ENCODE results near the gene CD2BP2. TPM values are rescaled to one million over a fixed set of nuclear protein-coding genes. Genes with fewer than 3 reads are reported as not detected.

CD2BP2 gene
- total and polyA plus RNA-seq, 9 of the 15 experiments (the other 6 are each of a cell fraction or from before 2014, with no cell fraction given), result 3.9 to 51.1 (median 32.8) TPM

GRCh38 chr16:30379158-30379783 lies 24.2 kb upstream of the CD2BP2 start (continued):
- TF ChIP-seq ARID4B (CRISPR knock-in tag; IDR thresholded peaks at IDR 0.05) (no peak), ZNF282 (CRISPR knock-in tag; IDR thresholded peaks at IDR 0.05) (no peak), MXI1 (IDR thresholded peaks at IDR 0.05; ENCODE audit: low read depth, low read length) (no peak)
